Gastroesophageal sphincter (tissue), 4 donors: Measurements from ENCODE around the gene TAGLN3. TPM values are rescaled to one million over a fixed set of nuclear protein-coding genes. Genes with fewer than 3 reads are reported as not detected.

Experiments
- ATAC-seq: fragments of 150-250 bp; one replicate; pipeline ENCODE4 v1.9.1; 2016; ENCODE audit warnings: mild to moderate bottlenecking, moderate library complexity
- H3K27ac ChIP-seq, 4 donors: fragments of 200-600 bp; sonication (generic) in 3 of 4; 1 replicate in 3 of 4; 2 replicates in 1 of 4; pipeline ENCODE4 v1.5.1; 2016 to 2019
- H3K27me3 ChIP-seq: fragments of 200-600 bp; sonication (generic); one replicate; pipeline ENCODE4 v1.5.1; 2019
- H3K36me3 ChIP-seq, 2 donors: fragments of 200-600 bp; sonication (generic); one replicate each; pipeline ENCODE4 v1.5.1; 2019; ENCODE audit warnings: control low read depth in 1 of 2
- H3K4me1 ChIP-seq, 3 donors: fragments of 200-600 bp; sonication (generic); 1 replicate in 2 of 3; 2 replicates in 1 of 3; pipeline ENCODE4 v1.5.1; 2016 to 2019; ENCODE audit warnings: control low read depth in 2 of 3
- H3K4me3 ChIP-seq, 2 donors: fragments of 200-600 bp; sonication (generic); one replicate each; pipeline ENCODE4 v1.5.1; 2019; ENCODE audit warnings: mild to moderate bottlenecking in 1 of 2, moderate library complexity in 1 of 2
- H3K9me3 ChIP-seq, 3 donors: fragments of 200-600 bp; sonication (generic); one replicate each; pipeline ENCODE4 v1.5.1; 2017 to 2019; ENCODE audit warnings: control low read depth in 2 of 3
- CTCF ChIP-seq, 4 experiments: fragments of 200-600 bp in 2 of 4; fragments of 450-650 bp in 2 of 4; sonication (generic) in 1 of 4; IDR thresholded peaks; one replicate each; pipeline ENCODE4 v1.5.1; 2017 to 2019; ENCODE audit warnings: antibody characterized with exemption in 4 of 4, mild to moderate bottlenecking in 2 of 4, moderate library complexity in 2 of 4
- EP300 ChIP-seq: sonication (generic); formaldehyde crosslinking; IDR thresholded peaks from one replicate; pipeline ENCODE4 v1.6.1; 2017; ENCODE audit warnings: antibody characterized with exemption, mild to moderate bottlenecking
- POLR2A ChIP-seq, 2 donors: fragments of 450-650 bp; IDR thresholded peaks; one replicate each; pipeline ENCODE4 v1.6.1; 2017; ENCODE audit warnings: antibody characterized with exemption in 2 of 2, mild to moderate bottlenecking in 2 of 2, moderate library complexity in 1 of 2
- POLR2AphosphoS5 ChIP-seq: sonication (generic); formaldehyde crosslinking; IDR thresholded peaks from one replicate; pipeline ENCODE4 v1.6.1; 2017; ENCODE audit warnings: antibody characterized with exemption
- WGBS, 2 donors: methylation state at CpG; one replicate each; pipeline ENCODE4 v1.1.5; 2018; ENCODE audit warnings: low coverage in 1 of 2; 5-methylcytosine and 5-hydroxymethylcytosine counted together
- total RNA-seq, 4 donors: library from RNA; depleted of rRNA; stranded (reverse); fragments of >200 nt; gene quantifications; one replicate each; pipeline ENCODE4 v1.1.0, GENCODE V29; 2016

TAGLN3 gene
- total RNA-seq, 4 donors from 2014 or later, result 1.1 to 2.7 (median 1.5) TPM; not detected in 1

DNA sequence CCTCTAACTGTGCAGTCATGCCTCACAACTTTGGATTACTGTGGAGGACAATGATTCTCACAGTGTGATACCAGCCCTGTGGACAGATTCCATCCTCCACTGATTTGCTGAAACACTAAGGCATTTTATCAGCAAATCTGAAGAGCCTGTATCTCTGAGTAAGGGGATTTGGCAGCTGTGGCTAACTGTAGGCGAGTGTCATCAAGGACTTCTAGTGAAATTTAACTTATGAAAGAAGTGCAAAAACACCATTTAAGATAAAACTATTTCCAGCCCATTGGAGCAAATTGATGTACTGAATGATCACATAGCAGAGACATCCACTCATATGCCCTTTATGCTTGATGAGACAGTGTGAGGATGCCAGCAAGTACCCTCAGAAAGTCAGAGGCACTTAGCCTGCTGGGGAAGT, 22.0 kb downstream of the TAGLN3 start:
- Histone ChIP-seq H3K4me3 (no peak overlapping the region), H3K9me3 (no peaks in the 10 kb centered on the region), H3K36me3 (no peaks in the 10 kb centered on the region), H3K27ac (no peak overlapping the region), H3K27me3 (no peaks in the 10 kb centered on the region), H3K4me1 (no peaks in the 10 kb centered on the region)
- no peak for ATAC-seq
- no peak for TF ChIP-seq POLR2AphosphoS5
- TF ChIP-seq CTCF (IDR thresholded peaks at IDR 0.05), result no peak
- no peak for TF ChIP-seq EP300
- TF ChIP-seq POLR2A (IDR thresholded peaks at IDR 0.05), result no peak
- WGBS, 2 donors, result 77 to 100% methylated on average over 1 of the region's 1 CpG

- H3K4me1 ChIP-seq, result no peaks in the 10 kb centered on the region
- H3K9me3 ChIP-seq, result no peaks in the 10 kb centered on the region
- H3K27me3 ChIP-seq, result no peaks in the 10 kb centered on the region
- ATAC-seq, result no peak
- H3K4me3 ChIP-seq, result no peak overlapping the region
- WGBS, 2 donors, result 78 to 93% methylated on average over 2 to 4 of the region's 4 CpGs
- TF ChIP-seq EP300 (no peak), POLR2AphosphoS5 (no peak), CTCF (IDR thresholded peaks at IDR 0.05) (no peak), POLR2A (IDR thresholded peaks at IDR 0.05) (no peak)
- H3K36me3 ChIP-seq, result no peaks in the 10 kb centered on the region
- H3K27ac ChIP-seq, result no peak overlapping the region
Measured at GRCh38 chr3:112027142-112027541, 28.4 kb downstream of the TAGLN3 start.

GRCh38 chr3:112027826-112028225, 29.1 kb downstream of the TAGLN3 start:
- ATAC-seq, result no peak
- Histone ChIP-seq H3K27ac (no peak overlapping the region), H3K36me3 (no peaks in the 10 kb centered on the region), H3K27me3 (no peaks in the 10 kb centered on the region), H3K4me3 (no peak overlapping the region), H3K9me3 (no peaks in the 10 kb centered on the region), H3K4me1 (no peaks in the 10 kb centered on the region)
- no peak for TF ChIP-seq POLR2AphosphoS5
- no peak for TF ChIP-seq POLR2A (IDR thresholded peaks at IDR 0.05)
- 31 to 69% methylated on average over 3 to 4 of the region's 4 CpGs for WGBS, 2 donors

DNA sequence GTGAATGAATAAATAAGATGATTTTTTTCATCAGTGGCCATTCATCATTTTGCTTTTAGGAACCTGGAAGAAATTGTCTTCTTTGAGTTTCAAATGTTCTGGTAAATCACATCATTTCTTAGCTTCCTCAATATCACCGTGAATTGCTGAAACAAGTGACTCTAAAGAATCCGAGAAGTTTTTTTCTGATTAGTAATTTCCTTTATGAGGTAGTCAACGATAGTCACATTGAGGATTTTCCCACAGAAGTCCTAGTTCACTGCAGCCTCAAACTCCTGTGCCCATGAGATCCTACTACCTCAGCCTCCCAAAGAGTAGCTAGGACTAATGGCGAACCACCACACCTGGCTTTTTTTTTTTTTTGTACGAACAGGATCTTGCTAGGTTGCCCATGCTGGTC, 32.2 kb downstream of the TAGLN3 start:
- no peak for TF ChIP-seq EP300
- TF ChIP-seq POLR2A (IDR thresholded peaks at IDR 0.05), result no peak
- TF ChIP-seq POLR2AphosphoS5, result no peak
- TF ChIP-seq CTCF (IDR thresholded peaks at IDR 0.05), result no peak
- no peaks in the 10 kb centered on the region for H3K27me3 ChIP-seq
- no peak overlapping the region for H3K27ac ChIP-seq
- ATAC-seq, result no peak
- no peaks in the 10 kb centered on the region for H3K4me1 ChIP-seq
- H3K9me3 ChIP-seq, result no peaks in the 10 kb centered on the region
- H3K36me3 ChIP-seq, result no peaks in the 10 kb centered on the region
- 84 to 88% methylated on average over 4 to 5 of the region's 5 CpGs for WGBS, 2 donors
- no peak overlapping the region for H3K4me3 ChIP-seq

DNA sequence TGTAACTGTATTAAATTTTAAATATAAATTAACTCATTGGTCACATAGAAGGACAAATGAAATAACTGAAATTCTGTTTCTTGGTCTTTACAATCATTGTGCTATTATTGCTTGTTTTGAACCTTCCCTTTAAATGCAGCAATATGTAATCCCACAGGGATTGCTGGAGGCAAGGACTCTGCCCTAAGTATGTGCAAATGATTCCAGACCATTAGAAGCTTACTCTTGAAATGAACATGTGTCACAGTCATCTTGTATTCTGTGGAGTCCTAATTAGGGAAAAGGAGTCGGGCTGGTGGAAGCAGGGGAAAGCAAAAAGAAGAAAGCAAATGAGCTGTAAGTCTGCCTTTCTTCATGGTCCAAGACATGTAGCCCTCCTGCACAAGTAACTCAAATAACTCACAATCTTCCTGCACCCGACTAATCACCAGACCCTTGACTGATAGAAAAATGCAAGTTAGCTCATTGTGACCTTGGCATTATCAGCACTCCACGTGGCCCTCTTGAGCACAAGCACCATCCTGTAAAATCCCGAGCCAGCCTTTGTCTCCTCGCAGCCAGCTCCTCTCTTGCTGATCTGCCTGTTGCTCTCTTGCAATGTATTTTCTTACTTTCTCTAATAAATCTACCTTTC, 33.5 kb downstream of the TAGLN3 start:
- Histone ChIP-seq H3K27me3 (no peaks in the 10 kb centered on the region), H3K27ac (no peak overlapping the region), H3K36me3 (no peaks in the 10 kb centered on the region), H3K4me1 (no peaks in the 10 kb centered on the region), H3K9me3 (peaks cover 0 to 2% (median 0%) of the 10 kb centered on the region in 3 donors), H3K4me3 (no peak overlapping the region)
- TF ChIP-seq CTCF (IDR thresholded peaks at IDR 0.05) (no peak), POLR2AphosphoS5 (no peak), POLR2A (IDR thresholded peaks at IDR 0.05) (no peak), EP300 (no peak)
- no peak for ATAC-seq
- WGBS, 2 donors, result 76 to 78% methylated on average over 4 to 5 of the region's 5 CpGs
